Measurements from ENCODE around the gene SAE1. TPM values are rescaled to one million over a fixed set of nuclear protein-coding genes. Genes with fewer than 3 reads are reported as not detected.

SAE1 gene
- total RNA-seq, 1 donor from 2014 or later: 96.2 TPM

DNA sequence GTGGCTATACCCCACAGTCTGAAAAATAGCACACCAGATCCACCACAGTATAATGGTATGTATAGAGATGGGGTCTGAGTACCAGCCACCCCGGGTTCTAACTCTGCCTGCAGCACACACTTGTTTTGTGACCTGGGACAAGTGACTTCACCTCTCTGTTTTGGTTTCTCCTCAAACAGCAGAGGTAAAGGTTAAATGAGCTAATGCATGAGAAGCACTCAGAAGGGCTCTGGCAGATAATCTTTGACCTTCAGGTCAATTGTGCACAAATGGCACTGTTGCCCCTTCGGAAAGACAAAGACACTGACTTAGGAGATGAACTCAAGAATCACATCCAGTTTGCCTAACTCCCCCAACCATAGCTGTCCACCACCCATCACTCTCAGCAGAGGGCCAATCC is 24.8 kb upstream of the SAE1 start:
- DNase-seq (ENCODE audit: low spot score in 2 of 2) (no peak), FAIRE-seq (no peak)

DNA sequence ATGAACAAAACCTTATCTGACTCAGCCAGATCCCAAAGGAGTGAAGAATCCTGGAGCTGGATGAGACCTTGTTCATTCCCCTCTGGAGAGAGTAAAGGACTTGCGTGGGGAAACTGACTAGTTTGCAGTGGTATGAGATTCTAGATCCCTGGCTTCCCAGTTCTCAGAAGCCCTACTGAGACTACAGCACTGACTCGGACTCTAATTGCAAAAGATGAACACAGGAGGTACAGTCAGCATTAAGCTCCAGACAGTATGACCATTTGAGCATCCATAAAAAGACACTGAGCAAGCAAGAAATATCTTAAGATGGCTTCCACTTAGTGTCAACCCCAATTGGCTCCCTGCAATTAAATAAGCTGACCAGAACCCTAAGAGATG is 23.8 kb upstream of the SAE1 start:
- FAIRE-seq (no peak), DNase-seq (ENCODE audit: low spot score in 2 of 2) (no peak)

DNA sequence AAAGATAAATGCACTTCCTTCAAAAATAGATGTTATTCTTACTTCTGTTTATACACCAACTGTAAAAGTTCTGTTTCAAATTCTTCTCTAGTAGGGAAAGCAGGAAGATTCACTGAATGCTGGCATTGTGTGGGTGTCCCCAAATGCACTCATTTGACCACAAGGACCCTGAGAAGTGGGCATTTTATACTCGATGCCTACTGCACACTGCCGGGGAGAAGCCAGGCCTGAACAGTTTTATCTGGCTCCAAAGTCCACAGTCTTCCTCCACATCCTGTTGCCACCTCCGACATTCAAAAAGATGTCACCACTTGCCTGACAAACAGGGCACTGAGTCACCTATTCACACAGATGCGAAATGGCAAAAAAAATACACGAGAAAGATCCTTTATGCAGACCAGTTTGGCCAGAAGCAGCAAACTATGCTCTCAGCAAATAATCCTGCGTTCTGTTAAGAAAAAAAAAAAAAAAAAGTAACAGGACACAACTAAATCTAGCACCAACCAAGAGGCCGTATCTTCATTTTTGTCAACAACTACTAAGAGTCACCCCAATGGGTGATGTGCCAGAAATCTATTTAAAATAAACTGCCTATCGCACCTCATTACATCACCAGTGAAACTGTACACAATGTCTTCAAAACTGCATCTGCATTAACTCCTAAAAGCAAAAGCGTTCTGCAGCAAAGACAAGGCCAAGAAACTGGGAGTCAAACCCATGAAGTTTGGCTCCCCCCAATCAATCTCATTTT is 23.3 kb upstream of the SAE1 start:
- no peak for DNase-seq (ENCODE audit: low spot score in 2 of 2)
- no peak for FAIRE-seq

DNA sequence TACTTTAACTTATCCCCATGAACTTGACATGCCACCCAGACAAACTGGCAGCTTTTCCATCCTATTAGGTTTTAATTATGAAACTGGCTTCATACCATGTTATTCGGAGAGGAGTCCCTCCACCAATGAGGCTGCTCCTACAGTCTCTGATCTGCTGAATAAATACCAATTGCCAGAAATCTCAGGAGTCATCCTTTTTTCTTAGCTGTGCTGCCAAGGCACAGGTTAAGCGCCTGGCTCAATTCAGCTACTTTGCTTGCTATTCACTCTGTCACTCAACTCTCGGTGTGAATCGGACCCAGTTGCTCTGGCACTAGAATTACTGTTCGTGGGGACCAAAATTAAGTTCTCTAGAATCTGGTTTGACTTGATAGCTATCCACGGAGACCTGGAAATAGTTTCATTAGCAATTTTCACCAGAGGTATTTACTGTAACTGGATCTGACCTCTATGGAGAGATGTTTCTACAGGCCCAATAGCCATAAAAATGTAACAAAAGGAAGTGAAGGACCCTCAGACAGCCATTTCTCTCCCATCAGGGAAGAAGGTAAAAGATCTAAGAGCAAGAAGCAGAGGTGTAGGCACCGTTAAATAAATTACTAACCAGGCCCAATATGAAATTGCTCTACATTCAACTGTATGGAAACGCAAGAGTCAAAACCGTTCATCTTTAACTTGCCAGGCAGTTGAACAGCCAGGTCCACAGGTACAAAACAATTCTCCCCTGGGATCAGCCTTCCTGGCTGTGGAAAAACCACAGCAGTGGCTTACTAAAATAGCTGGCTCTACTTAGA is 22.5 kb upstream of the SAE1 start:
- no peak for DNase-seq (ENCODE audit: low spot score in 2 of 2)
- no peak for FAIRE-seq

DNA sequence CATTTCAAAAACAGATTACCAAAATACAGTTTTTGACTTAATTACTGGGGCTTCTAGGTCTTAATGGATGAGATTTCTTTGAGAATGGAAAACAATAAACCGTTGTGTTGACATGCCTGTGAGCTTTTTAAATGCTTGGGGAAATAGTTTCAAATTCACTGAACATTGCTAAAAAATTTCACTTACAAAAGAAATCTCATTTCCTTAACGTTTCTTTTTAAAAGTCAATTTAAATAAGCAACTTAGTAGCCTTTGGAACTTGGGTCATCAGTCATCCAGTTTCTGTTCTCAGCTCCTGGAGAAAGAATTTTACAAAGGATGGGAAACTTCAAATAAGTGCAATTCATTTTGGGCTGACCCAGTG is 21.5 kb upstream of the SAE1 start:
- DNase-seq (ENCODE audit: low spot score in 2 of 2) (no peak), FAIRE-seq (no peak)

DNA sequence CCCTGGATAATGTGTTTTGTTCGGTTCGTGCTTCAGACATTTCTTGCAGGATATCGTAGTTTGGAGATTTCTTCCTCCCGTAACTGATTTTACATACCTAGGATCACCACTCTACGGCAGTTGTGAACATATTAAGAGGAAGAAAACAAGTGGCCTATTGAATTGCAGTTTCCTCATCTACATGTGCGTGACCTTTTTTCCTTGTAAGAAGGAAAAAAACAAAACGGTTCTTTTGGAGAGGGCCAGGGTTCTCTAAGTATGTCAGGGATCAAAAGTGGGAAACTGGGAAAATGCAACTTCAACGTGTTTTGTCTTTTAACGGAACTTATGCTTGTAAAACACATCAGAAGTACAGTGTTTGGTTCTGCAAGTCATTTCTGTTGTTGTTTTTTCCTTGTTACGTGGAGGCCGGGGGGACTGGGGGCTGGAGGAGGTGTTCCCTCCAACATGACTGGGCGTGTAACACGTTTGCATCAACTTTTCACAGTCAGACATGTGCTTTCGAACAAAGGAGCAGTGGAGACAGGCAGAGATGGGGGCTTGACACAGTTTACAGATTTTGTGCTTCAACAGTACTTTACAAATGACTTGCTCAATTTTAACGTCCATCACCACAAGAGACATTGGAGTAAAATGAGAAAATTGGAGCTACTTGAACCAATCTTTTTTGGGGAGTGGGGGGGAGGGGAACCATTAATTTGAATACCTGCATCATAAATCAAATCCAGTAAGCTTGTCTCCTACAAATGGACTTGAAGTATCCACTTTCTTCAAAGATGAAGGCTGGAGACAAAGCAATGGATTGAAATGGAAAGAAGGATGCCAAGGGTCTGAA is 20.9 kb upstream of the SAE1 start:
- no peak for FAIRE-seq
- DNase-seq (ENCODE audit: low spot score in 2 of 2): no peak

DNA sequence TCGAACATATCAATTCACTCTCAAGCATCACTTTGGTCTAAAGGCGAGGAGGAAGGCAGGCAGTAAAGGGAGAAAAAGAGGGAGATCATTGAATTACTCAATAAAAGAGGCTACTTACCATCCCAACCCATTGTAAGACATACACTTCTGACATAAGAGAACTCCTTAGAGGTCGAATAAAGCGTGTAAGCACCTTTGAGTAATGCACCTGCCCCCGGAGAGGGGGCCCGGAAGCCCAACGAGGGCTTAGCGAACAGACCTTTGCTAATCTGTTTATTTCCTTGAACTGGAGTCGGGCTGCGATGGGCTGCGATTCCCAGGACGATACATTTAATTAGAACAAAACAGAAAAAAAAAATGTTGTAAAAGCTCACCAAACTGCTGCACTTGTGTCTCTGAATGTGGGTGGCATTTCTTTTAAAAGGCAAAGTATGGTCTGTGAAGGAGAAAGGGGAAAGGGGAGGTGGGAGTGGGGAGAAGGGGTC is 20.1 kb upstream of the SAE1 start:
- FAIRE-seq (no peak), DNase-seq (ENCODE audit: low spot score in 2 of 2) (no peak)

DNA sequence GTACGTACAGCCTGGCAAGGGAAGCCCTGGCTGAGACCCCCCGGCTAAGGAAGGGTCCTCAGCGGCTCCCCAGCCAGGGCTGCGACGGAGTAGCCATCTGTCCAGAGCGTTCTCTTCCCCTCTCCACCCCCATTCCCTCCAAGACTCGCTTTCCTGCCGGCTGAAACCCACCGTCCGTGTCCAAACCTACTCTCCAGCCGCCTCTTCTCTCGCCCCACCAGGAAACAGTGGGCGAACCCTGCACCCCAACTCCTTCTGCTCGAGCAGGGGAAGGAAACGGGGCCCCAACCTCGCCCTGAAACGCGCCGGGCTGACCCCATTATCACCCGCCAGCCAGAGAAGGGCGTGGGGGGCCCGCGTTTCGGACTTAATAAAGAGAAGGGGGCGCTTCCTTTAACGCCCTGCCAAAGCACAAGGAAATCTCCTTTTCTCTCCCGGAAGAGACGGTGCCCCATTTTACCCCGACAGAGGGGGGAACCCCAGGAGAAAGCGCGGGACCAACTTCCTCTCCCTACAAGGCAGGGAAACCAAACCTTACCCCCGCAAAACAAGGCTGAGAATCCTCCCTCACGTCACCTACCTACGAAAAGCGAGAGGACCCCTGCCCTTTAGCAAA is 19.5 kb upstream of the SAE1 start:
- peak in 1 of 2 donors; percentile 12 for DNase-seq (ENCODE audit: low spot score in 2 of 2)
- no peak for FAIRE-seq

DNA sequence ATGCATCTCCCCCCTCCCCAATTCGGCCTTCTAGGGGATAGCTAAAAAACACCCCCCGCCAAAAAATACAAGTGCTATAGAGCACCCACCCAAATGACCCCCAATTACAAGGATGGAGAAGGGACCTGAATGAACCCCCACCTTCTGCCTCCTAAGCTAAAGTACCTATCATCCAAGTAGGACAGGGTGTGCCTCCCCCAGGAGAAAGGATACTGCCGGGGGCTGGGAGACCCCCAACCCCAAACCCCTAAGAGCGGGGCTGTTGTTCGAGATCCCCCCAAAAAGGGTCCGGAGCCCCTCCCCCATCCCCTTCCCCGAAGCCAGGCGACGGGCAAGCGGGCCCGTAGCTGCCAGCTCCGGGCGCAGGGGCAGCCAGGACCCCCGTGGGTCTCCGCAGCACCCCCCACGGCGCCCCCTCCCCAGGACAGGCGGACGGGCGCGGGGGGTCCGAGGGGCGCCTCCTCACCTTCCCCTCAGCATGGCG is 18.9 kb upstream of the SAE1 start:
- no peak for DNase-seq (ENCODE audit: low spot score in 2 of 2)
- no peak for FAIRE-seq

DNA sequence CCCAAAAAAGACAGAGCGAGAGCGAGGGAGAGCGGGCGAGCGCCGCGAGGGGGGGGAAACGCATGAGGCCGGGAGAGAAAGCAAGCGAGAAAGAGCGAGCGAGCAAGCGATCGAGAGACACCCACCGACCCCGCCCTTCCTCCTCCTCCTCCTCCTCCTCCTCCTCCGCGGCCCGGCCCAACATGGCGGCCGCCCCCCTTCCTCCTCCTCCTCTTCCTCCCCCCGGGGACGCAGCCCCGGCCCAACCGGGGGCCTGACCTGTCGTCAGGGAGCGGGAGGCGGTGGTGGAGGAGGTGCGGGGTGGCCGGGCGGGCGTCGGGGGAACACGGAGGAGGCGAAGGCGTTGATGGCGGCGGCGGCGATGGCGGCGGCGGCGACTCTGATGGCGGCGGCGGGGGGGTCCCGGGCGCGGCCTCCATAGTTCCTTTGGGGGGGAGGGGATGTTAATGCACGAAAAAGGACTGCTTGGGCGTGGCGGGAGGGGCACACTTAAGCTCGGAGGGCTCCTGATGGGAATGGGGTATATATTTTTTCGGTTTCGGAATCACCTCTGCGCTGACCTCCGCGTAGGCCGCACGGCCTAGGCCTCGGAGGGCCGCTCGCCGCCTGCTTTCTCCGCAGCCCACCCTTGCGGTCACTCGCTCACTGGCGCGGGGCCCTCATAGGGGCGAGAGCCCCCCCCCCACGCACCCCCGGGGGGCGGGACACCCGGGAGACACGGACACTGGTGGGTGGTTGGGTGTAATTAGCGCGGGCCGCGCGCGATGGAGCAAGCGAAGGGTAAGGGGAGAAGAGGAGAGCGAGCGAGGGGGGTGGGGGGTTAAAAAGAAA is 18.3 kb upstream of the SAE1 start:
- DNase-seq (ENCODE audit: low spot score in 2 of 2): peak in 1 of 2 donors; percentile 82
- FAIRE-seq: no peak

DNA sequence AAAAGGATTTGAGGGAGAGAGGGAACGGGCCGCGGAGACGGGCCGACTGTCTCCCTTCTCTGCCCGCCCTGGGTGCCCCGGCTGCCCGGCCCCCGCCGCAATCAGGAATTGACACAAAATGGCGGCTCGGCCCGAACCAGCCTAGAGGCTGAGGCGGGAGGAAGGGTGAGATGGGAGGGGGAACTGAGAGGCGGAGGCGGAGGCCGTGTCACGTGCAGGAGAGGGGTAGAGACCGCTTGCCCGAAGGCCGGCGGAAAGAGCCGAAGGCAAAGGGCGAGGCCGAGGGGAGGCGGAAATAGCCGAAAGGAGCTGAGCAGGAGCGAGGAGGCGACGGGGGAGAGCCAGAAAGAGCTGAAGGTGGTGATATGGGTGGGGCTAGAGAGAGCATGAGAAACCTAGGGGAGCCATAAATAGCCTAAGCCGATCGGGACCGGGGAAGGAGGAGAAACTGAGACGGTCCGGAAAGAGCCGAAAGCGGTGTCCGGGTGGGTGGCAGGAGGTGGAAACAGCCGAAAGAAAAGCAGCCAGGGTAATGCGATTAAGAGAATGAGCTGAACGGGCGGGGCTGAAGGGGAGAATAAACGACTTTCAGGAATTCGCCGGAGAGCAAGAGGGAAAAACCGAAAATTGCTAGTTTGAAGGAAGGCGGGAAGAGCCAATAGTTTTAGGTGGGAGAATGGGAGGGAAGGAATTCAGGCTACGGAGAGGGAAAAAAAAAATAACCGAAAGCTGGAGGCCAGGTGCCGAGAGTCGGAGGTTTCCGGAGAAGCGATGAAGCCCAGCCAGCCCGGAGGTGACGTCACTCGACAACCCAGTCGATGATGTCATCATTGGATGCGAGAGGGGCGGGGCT is 17.4 kb upstream of the SAE1 start, which contains the start of gene ZC3H4:
TSS of gene ZC3H4 (minus strand) at position 780 of the 853 bp plus-strand sequence. CDS start 1,192 bp downstream, outside the sequence.
- FAIRE-seq: no peak
- DNase-seq (ENCODE audit: low spot score in 2 of 2): peak; percentile 84 to 90

DNA sequence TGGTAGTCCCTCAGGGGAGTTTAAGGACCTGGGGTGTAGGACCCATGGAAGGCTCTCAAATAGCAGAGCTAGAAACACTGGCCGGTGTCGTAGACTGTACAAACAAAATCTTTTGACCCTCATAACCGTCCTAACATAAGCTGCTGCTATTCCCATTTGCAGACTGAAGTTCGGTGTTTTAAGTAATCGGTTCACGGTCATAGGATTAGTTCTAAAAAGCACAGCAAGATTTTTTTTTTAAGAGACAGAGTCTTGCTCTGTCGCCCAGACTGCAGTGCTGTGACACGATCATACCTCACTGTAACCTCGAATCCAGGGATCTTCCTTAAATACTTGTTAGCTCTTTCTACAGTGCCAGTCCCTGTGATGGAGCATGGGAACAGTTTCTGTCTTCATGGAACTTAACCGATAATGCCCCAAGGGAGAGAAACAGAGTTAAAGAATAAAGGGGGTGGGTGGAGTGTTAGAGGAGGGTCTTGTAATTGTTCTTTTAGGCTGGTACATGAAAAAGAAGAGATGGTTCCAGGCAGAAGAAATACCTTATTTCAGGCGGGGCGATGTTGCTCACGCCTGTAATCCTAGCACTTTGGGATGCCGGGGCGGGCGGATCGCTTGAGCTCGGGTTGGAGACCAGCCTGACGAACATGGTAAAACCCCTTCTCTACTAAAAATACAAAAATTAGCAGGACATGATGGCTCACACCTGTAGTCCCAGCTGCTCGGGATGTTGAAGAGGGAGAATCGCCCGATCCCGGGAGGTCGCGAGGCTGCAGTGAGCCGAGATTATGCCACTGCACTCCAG is 16.6 kb upstream of the SAE1 start:
- FAIRE-seq (no peak), DNase-seq (ENCODE audit: low spot score in 2 of 2) (no peak)

DNA sequence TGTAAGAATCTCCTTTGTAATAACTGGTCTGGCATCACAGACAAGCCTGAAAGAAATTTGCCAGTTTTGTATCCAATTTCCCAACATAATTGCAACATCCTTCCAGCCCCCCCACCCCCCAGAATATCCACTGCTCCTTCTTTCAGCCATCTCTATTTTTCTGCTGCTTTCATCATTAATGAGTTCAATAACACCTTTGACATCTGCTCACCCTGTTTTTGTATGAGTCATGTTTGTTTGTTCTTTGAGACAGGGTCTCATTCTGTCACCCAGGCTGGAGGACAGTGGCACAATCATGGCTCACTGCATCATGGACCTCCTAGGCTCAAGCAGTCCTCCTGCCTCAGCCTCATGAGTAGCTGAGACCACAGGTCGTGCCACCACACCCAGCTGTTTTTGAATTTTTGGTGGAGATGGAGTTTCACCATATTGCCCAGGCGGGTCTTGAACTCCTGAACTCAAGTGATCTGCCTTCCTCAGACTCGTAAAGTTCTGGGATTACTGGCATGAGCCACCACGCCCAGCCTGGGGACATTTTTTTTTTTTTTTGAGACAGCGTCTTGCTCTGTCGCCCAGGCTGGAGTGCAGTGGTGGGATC is 10.1 kb upstream of the SAE1 start:
- FAIRE-seq: no peak

DNA sequence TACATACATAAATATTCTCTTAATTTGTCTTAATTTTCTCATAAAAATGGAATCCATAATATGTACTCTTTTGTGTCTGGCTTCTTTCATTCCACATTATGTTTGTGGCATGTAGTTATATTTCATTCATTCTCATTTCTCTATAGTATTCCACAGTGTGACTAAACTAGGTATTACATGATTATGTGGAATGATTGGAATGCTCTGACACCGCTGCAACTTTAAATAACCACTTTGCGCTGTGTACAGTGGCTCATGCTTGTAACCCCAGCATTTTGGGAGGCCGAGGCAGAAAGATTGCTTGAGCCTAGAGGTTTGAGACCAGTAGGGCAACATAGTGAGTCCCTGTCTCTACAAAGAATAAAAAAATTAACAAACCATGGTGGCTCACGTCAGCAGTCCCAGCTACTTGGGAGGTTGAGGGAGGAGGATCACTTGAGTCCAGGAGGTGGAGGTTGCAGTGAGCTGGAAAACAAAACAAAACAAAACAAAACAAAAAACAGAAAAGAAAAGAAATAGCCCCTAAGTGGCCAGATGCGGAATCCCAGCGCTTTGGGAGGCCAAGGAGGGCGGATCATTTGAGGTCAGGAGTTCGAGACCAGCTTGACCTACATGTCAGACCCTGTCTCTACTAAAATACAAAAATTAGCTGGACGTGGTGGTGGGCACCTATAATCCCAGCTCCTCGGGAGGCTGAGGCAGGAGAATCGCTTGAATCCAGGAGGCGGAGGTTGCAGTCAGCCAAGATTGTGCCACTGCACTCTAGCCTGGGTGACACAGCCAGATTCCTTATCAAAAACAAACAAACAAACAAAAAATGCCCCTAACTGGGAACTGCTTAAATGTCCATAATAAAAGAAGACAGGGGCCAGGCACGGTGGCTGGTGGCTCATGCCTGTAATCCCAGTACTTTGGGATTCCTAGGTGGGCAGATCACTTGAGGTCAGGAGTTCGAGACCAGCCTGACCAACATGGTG is 8.0 kb upstream of the SAE1 start:
- no peak for FAIRE-seq
- DNase-seq (ENCODE audit: low spot score in 2 of 2): no peak

More for the DNA sequence above, 10.1 kb upstream of the SAE1 start:
- DNase-seq (ENCODE audit: low spot score in 2 of 2): no peak

DNA sequence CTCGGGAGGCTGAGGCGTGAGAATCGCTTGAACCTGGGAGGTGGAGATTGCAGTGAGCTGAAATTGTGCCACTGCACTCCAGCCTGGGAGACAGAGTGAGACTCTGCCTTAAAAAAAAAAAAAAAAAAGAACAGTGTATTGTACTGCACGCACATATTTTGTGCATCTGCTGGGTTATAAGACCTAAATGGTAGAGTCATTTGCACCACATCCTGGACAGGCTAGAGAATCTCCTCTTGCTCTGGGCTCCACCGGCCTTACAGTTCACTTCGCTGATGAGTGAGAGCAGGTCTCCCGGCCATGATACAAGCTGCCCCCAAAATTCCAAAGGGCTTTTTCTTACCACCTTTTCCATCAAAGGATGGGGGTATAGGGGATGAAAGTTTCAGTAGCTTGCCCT is 7.2 kb upstream of the SAE1 start:
- DNase-seq (ENCODE audit: low spot score in 2 of 2): no peak
- FAIRE-seq: no peak
